ENCODE data around the gene TIMMDC1.

TIMMDC1 gene

GRCh38 chr3:119507404-119507803 lies 9.1 kb downstream of the TIMMDC1 start:
- in situ Hi-C loops (cut with MboI; ENCODE audit: low pct_unique_long_range_greater_than_20kb, low sequenced_read_pairs, unreplicated experiment), result no loop called here
- no peak for TF ChIP-seq CTCF (IDR thresholded peaks at IDR 0.05; ENCODE audit: extremely low read depth, insufficient read depth, missing control alignments)
- DNase-seq (ENCODE audit: low spot score), result no peak

- TF ChIP-seq CTCF (IDR thresholded peaks at IDR 0.05; ENCODE audit: extremely low read depth, insufficient read depth, missing control alignments), result no peak
- DNase-seq (ENCODE audit: low spot score), result no peak
- in situ Hi-C loops (cut with MboI; ENCODE audit: low pct_unique_long_range_greater_than_20kb, low sequenced_read_pairs, unreplicated experiment), result no loop called here
Observed at GRCh38 chr3:119508172-119508845, 10.0 kb downstream of the TIMMDC1 start.

GRCh38 chr3:119510690-119511089 lies 12.3 kb downstream of the TIMMDC1 start:
- in situ Hi-C loops (cut with MboI; ENCODE audit: low pct_unique_long_range_greater_than_20kb, low sequenced_read_pairs, unreplicated experiment), result no loop called here
- no peak for TF ChIP-seq CTCF (IDR thresholded peaks at IDR 0.05; ENCODE audit: extremely low read depth, insufficient read depth, missing control alignments)
- no peak for DNase-seq (ENCODE audit: low spot score)

- no peak for TF ChIP-seq CTCF (IDR thresholded peaks at IDR 0.05; ENCODE audit: extremely low read depth, insufficient read depth, missing control alignments)
- DNase-seq (ENCODE audit: low spot score), result no peak
- in situ Hi-C loops (cut with MboI; ENCODE audit: low pct_unique_long_range_greater_than_20kb, low sequenced_read_pairs, unreplicated experiment), result no loop called here
Observed at GRCh38 chr3:119514637-119515036, 16.3 kb downstream of the TIMMDC1 start.

- in situ Hi-C loops (cut with MboI; ENCODE audit: low pct_unique_long_range_greater_than_20kb, low sequenced_read_pairs, unreplicated experiment), result no loop called here
- no peak for DNase-seq (ENCODE audit: low spot score)
- TF ChIP-seq CTCF (IDR thresholded peaks at IDR 0.05; ENCODE audit: extremely low read depth, insufficient read depth, missing control alignments), result no peak
Observed at GRCh38 chr3:119517112-119517511, 18.8 kb downstream of the TIMMDC1 start.

GRCh38 chr3:119518026-119518425 lies 19.7 kb downstream of the TIMMDC1 start:
- in situ Hi-C loops (cut with MboI; ENCODE audit: low pct_unique_long_range_greater_than_20kb, low sequenced_read_pairs, unreplicated experiment), result no loop called here
- TF ChIP-seq CTCF (IDR thresholded peaks at IDR 0.05; ENCODE audit: extremely low read depth, insufficient read depth, missing control alignments), result no peak
- no peak for DNase-seq (ENCODE audit: low spot score)

Data from GM13977 (cell line).